Adrenal gland (tissue), 12 donors: ENCODE results near the gene MYH9. TPM values are rescaled to one million over a fixed set of nuclear protein-coding genes. Genes with fewer than 3 reads are reported as not detected.

Experiments
- DNase-seq, 7 donors: peaks; one replicate each; pipeline ENCODE4 v3.0.0-alpha.2; 2019 to 2020
- H3K27ac ChIP-seq, 5 donors: fragments of 200-600 bp; sonication (generic) in 4 of 5; 1 replicate in 3 of 5; 2 replicates in 2 of 5; pipeline versions ENCODE4 v1.5.1 to v1.8.0; 2016 to 2020; ENCODE audit warnings: mild to moderate bottlenecking in 1 of 5
- H3K27me3 ChIP-seq: fragments of 200-600 bp; 2 replicates; pipeline ENCODE4 v1.8.0; 2021
- H3K36me3 ChIP-seq, 2 donors: fragments of 200-600 bp; replicated peaks in 1 of 2; 1 replicate in 1 of 2; 2 replicates in 1 of 2; pipeline versions ENCODE4 v1.5.1 to v1.8.0; 2018 to 2022
- H3K4me1 ChIP-seq, 2 donors: fragments of 200-600 bp; replicated peaks in 1 of 2; 1 replicate in 1 of 2; 2 replicates in 1 of 2; pipeline versions ENCODE4 v1.5.1 to v1.8.0; 2018 to 2021
- H3K4me3 ChIP-seq, 4 donors: fragments of 200-600 bp; sonication (generic) in 3 of 4; one replicate each; pipeline ENCODE4 v1.5.1; 2016 to 2018
- H3K9me3 ChIP-seq, 3 donors: fragments of 200-600 bp; sonication (generic) in 1 of 3; replicated peaks in 1 of 3; 1 replicate in 2 of 3; 2 replicates in 1 of 3; pipeline versions ENCODE4 v1.5.1 to v1.8.0; 2016 to 2021
- POLR2A ChIP-seq, 2 donors: fragments of 450-650 bp; IDR thresholded peaks; one replicate each; pipeline ENCODE4 v1.6.1; 2017; ENCODE audit warnings: antibody characterized with exemption in 2 of 2, mild to moderate bottlenecking in 2 of 2, moderate library complexity in 1 of 2
- WGBS, 4 donors: extraction: QIAGEN DNeasy Blood & Tissue Kit in 2 of 4; methylation state at CpG; one replicate each; pipeline versions ENCODE4 v1.1.5 to v1.1.7; 2013 to 2017; 5-methylcytosine and 5-hydroxymethylcytosine counted together
- intact Hi-C, 2 donors: fragments of 100-400 bp; cut with DNase I; formaldehyde crosslinking; loops; one replicate each; pipeline versions ENCODE4 v1.14.1 to v1.15.0; 2022 to 2023
- polyA plus RNA-seq, 3 donors: library from polyadenylated mRNA; stranded (reverse); fragments of 200-250 nt in 2 of 3; fragments of 350-450 nt in 1 of 3; fragmentation: Illumina TruSeq in 1 of 3; extraction: RNeasy Lipid Tissue Mini Kit (QIAGEN cat#74804) in 1 of 3; gene quantifications; one replicate each; pipeline ENCODE4 v1.2.3, GENCODE V29; 2013 to 2014
- total RNA-seq, 9 donors: library from RNA; depleted of rRNA in 4 of 9; stranded (reverse); fragments of >200 nt in 4 of 9; fragments of 120-200 nt in 1 of 9; fragmentation: NEBNext Ultra II Directional in 1 of 9; extraction: Animal tissue kit (Norgen Biotek cat#: 25700) in 1 of 9; gene quantifications; one replicate each; pipeline versions ENCODE4 v1.1.0 to v1.2.4, GENCODE V29; 2013 to 2023
- TF ChIP-seq, protein P1 (sequence below), 6 experiments: fragments of 450-650 bp in 4 of 6; fragments of 200-600 bp in 2 of 6; sonication (generic) in 1 of 6; IDR thresholded peaks; 1 replicate in 5 of 6; 2 replicates in 1 of 6; pipeline versions ENCODE4 v1.5.1 to v1.8.0; 2016 to 2021; ENCODE audit warnings: antibody characterized with exemption in 6 of 6, mild to moderate bottlenecking in 2 of 6, moderate library complexity in 1 of 6
- donor health status: healthy with polysubstance abuse.
- donor health status: Bipolar disorder and iron deficiency.
- donor health status: DM: yes; HTN: yes; CAD: no.
- donor health status: DM: no; HTN: no; CAD: no.
- donor health status: DM: no; HTN: no; CAD: no.
- donor health status: DM: yes; HTN: yes; CAD: no.

MYH9 gene
- total and polyA plus RNA-seq, 12 donors: 96.2 to 427 (median 319) TPM

DNA sequence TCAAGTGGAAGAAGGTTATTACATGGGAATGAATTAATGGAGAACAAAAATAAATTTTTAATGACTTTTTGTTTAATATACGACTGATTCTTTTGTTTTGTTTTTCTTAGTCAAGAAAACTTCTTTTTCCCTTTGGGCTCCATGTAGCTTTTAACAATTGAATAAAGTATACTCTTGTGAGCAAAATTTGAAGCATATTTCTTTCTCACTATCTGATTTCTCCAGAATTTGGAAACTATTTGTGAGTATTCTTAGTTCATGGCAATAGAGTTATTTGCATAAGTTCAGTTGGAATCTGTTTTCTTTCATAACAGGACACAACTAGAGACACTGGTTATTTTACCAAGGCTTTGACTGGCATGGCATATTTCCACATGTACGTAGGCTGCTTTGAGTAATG is 138.6 kb downstream of the MYH9 start:
- Histone ChIP-seq H3K4me3 (no peak overlapping the region), H3K27me3 (no peaks in the 10 kb centered on the region), H3K27ac (no peak overlapping the region), H3K9me3 (no peaks in the 10 kb centered on the region), H3K36me3 (no peaks in the 10 kb centered on the region), H3K4me1 (peaks cover 0 to 11% of the 10 kb centered on the region in 2 donors)
- DNase-seq: no peak
- TF ChIP-seq, protein P1, sequence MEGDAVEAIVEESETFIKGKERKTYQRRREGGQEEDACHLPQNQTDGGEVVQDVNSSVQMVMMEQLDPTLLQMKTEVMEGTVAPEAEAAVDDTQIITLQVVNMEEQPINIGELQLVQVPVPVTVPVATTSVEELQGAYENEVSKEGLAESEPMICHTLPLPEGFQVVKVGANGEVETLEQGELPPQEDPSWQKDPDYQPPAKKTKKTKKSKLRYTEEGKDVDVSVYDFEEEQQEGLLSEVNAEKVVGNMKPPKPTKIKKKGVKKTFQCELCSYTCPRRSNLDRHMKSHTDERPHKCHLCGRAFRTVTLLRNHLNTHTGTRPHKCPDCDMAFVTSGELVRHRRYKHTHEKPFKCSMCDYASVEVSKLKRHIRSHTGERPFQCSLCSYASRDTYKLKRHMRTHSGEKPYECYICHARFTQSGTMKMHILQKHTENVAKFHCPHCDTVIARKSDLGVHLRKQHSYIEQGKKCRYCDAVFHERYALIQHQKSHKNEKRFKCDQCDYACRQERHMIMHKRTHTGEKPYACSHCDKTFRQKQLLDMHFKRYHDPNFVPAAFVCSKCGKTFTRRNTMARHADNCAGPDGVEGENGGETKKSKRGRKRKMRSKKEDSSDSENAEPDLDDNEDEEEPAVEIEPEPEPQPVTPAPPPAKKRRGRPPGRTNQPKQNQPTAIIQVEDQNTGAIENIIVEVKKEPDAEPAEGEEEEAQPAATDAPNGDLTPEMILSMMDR (IDR thresholded peaks at IDR 0.05): no peak
- TF ChIP-seq POLR2A (IDR thresholded peaks at IDR 0.05): no peak
- 84 to 92% (median 90%) methylated on average over 2 of the region's 2 CpGs for WGBS, 4 donors
- intact Hi-C loops: no loop called here

DNA sequence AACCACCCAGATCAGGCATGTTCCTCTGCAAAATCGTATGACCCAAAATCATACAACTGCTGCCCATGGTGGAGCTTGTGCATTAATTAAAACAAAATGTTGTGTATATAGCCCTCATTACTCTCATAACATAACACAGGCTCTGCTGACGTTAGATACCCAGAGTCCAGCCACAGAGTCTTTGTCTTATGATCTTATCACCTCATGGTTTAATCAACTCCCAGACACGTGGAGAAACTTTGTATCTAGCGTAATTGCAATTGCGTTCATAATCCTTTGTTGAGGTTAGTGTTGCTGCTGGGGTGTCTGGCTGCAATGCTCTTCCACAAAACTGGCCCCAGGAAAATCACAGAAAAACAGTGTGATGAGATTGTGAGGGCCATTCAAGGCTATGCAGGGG is 139.8 kb downstream of the MYH9 start:
- Histone ChIP-seq H3K4me1 (no peaks in the 10 kb centered on the region), H3K36me3 (no peaks in the 10 kb centered on the region), H3K9me3 (no peaks in the 10 kb centered on the region), H3K27me3 (no peaks in the 10 kb centered on the region), H3K27ac (no peak overlapping the region), H3K4me3 (no peak overlapping the region)
- DNase-seq: no peak
- intact Hi-C loops: no loop called here
- 56 to 75% (median 69%) methylated on average over 5 of the region's 5 CpGs for WGBS, 4 donors
- TF ChIP-seq, protein P1 (IDR thresholded peaks at IDR 0.05): no peak
- no peak for TF ChIP-seq POLR2A (IDR thresholded peaks at IDR 0.05)

DNA sequence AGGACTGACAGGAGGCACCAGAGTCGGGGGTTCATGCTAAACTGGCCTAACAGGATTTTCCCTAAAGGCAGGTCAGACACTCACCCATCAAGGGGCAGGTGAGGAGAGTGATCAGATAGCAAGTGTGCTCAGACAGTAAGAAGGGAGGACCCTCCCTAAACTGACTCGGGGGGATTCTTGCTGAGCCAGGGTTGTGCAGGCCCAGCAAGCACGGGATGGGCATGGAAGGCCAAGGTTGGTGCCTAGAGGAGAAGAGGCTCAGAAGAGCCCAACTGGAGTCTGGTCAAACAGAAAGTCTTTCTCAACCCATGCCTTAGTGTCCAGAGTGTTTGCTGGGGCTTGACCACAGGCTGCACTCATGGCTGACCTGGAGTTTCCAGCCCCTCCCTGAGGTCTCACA is 141.0 kb downstream of the MYH9 start:
- intact Hi-C loops: no loop called here
- Histone ChIP-seq H3K27me3 (no peaks in the 10 kb centered on the region), H3K9me3 (no peaks in the 10 kb centered on the region), H3K4me1 (no peaks in the 10 kb centered on the region), H3K4me3 (no peak overlapping the region), H3K36me3 (no peaks in the 10 kb centered on the region), H3K27ac (no peak overlapping the region)
- DNase-seq: peak in 1 of 7 donors; percentile 15
- TF ChIP-seq POLR2A (IDR thresholded peaks at IDR 0.05): no peak
- TF ChIP-seq, protein P1 (IDR thresholded peaks at IDR 0.05): no peak
- WGBS, 4 donors: 78 to 86% (median 81%) methylated on average over 3 of the region's 3 CpGs

DNA sequence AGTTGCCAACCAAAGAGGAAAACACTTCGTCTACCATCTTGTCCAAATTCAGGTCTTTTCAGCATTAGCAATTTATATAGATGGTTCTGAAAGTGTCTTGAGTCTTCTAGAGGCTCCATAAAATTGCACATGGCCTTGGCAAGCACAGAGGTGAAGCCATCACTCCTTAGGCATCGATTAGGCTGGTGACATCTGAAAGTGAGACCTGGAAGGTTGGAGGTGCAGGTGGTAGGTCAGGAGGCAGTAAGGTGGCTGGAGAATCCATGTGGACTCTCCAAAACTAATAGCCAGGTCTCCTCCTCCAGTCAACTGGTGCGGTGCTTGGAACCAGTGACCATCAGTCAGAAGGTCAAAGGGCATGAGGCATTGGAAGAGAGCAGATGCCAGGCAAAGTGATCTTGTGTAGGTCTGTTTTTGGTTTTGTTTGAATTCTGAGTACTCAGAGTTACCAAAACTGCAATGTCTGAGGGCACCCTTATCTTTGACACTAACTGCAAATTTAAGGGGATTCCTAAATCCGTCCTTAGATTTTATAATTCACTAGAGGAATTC is 141.9 kb downstream of the MYH9 start:
- no peak overlapping the region for H3K4me3 ChIP-seq
- no peak for TF ChIP-seq POLR2A (IDR thresholded peaks at IDR 0.05)
- TF ChIP-seq, protein P1 (IDR thresholded peaks at IDR 0.05): no peak
- H3K4me1 ChIP-seq: no peaks in the 10 kb centered on the region
- intact Hi-C loops: no loop called here
- H3K36me3 ChIP-seq: no peaks in the 10 kb centered on the region
- peak in 1 of 7 donors; percentile 33 for DNase-seq
- H3K27ac ChIP-seq: no peak overlapping the region
- H3K9me3 ChIP-seq: no peaks in the 10 kb centered on the region
- no peaks in the 10 kb centered on the region for H3K27me3 ChIP-seq
- 62 to 69% (median 64%) methylated on average over 4 of the region's 4 CpGs for WGBS, 4 donors
